Endothelial cell of hepatic sinusoid (primary cell): ENCODE data around the gene NGEF.
"Not testable (repeated sequence)": the region's sequence is repeated elsewhere in the genome, so short reads cannot be mapped to it uniquely, and the experiment has no call there.

Experiments
- in situ Hi-C: cut with HindIII; loops from 2 replicates; pipeline ENCODE4 v1.10.0; 2017; ENCODE audit warnings: low sequenced_read_pairs

Gene NGEF

DNA sequence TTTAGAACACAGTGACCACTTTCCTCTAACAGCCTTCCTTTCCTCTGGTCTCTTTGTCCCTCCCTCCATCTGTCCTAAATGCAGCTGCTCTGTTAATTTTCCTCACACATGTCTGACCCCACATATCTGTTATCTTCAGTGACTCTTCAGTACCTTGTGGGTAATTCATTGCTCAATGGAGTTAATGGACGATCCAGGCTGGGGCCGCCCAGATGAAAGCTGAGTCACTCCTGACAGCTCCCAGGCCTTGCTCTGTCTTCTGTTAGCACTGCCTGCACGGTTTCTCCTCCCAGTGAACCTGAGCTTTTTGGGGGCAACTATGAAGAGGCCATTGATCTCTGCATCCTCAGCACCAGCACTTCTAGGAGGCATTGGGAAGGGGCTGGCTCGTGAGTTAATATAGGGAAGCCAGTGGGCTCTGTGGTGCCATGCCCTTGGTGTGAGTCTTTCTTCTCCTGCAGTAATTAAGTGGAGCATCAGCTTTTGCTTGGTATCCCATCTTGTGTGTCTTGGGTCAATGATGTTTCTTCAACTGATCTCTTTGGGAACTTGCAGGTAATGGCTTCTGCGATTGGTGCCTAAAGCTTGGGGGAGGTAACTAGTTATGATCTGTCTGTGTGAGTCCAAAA lies 75.7 kb downstream of the NGEF start:
- in situ Hi-C loops, result no loop called here

DNA sequence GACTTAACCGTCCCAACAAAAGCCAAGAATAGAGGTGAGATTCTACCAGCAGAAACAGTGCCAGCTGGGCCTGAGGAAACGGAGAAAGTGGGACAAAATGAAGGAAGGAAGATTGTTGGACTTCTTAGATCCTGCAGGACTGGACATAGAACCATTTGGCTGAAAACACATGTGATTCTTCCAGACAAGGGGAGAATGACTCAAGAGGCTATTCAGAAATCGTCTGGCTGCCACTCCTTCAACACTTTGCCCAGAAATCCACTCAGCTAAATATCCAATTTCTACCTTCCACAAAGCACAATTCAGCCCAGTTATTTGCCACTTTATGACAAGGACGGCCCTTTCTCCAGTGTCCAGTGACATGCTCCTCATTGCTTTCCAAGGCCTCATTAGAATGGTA lies 81.4 kb downstream of the NGEF start:
- in situ Hi-C loops, result no loop called here

DNA sequence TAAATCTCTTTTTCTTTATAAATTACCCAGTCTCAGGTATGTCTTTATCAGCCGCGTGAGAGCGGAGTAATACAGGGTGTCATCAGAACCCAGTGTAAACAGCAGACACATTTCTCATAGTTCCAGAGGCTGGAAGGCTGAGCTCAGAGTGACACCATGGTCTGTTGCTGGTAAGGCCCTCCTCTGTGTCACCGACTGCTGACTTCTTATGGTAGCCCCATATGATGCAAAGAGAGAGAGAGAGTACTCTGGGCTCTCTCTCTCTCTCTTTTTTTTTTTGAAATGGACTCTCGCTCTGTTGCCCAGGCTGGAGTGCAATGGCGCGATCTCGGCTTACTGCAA lies 83.0 kb downstream of the NGEF start:
- in situ Hi-C loops, result no loop called here

DNA sequence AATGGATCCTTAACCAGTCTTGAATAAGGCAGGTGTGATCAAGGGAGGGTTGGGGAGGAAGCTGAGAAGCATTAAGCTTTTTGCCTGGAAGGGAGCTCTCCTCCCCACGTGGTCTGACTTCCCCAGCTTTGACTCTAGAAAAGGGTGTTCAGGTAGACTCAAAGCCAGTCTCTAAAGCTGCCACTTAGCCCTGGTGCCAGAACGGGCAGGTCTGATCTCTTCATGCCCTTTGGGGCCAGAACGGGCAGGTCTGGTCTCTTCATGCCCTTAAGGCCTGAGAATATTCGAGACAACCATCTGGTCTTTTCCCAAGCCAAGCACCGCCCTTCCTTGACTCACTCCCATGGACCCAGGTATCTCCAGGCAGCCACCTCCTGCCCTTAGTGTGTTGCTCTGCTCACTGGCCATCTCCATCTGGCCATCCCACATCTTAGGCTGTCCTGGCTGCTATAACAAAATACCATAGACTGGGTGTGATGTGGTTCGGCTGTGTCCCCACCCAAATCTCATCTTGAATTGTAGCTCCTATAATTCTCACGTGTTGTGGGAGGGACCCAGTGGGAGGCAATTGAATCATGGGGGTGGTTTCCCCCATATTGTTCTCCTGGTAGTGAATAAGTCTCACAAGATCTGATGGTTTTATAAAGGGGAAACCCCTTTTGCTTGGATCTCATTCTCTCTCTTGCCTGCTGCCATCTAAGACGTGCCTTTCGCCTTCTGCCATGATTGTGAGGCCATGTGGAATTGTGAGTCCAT lies 83.6 kb downstream of the NGEF start:
- in situ Hi-C loops, result loop anchor here (5.0 kb wide), 1 partner anchor 153 kb away; no protein-coding TSS in a partner anchor

DNA sequence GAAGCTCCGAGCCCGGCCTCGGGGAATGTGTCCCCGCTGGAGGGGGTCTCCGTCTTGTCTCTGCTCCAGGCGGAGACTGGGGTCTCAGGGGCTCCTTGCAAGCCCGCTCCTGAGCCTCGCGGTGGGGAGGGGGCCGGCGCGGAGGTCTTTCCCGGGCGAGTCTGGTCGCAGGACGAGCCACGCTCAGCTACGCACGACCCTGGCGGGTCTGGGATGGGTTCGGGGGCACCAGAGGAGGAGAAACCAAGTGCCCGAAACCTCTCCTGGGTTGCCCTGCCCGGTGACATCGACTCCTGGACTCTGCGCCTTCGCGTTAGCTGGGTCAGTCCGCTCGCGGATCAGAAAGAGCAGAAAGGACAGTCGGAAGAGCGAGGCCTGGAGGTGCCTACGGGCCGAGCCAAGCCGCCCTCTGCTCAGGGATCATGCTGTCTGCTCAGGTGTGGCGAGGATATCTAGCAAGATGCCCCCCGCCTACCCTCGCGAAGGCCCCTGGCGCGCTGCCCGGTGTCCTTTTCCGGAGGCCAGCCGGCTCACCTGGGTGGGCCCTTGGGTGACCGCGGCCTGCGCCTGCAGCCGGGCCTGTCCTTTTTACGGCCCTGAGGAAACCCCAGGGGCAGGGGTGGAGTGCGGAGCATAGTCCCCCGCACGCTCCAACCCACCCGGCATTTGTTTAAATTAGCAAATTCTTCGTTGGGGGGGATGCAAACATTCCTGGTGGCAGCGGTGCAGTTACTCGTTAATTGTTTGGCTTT lies 84.3 kb downstream of the NGEF start:
- in situ Hi-C loops, result loop anchor here (5.0 kb wide), 1 partner anchor 154 kb away; no protein-coding TSS in a partner anchor

DNA sequence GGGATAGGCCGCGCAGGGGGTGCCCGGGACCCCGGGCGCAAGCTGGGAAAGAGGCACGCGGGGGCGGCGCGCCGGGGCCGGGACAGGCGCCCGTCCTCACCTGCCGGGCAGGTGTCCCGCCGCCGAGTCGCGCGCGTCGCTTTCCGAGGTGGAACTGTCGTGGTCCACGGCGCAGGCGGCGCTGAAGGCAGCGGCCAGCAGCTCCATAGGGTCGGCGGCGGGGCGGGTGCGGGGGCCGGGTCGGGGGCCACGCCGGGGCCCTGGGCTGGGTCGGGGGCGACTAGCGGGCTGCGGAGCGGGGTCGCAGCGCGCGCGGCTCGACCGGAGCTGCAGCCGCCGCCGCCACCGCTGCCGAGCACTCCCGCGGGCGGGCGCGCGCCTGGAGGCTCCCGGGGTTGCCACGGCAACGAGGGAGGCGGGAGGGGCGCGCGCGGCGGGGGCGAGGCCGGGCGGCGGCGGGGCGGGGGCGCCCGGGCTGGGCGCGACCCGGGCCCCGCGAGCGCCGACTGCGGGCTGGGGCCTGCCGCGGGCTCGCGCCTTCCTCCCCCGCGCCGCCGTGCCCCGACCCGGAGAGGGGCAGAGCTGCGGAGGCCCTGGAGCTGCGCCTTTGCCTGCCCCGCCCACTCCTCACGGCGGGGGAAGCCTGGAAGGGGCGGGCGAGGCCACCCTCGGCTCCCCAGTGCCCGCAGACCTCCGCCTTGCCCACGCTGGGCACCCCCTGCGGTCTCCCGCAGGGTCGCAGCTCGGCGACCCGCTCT lies 85.1 kb downstream of the NGEF start:
- in situ Hi-C loops, result loop anchor here (5.0 kb wide), 1 partner anchor 154 kb away; no protein-coding TSS in a partner anchor

DNA sequence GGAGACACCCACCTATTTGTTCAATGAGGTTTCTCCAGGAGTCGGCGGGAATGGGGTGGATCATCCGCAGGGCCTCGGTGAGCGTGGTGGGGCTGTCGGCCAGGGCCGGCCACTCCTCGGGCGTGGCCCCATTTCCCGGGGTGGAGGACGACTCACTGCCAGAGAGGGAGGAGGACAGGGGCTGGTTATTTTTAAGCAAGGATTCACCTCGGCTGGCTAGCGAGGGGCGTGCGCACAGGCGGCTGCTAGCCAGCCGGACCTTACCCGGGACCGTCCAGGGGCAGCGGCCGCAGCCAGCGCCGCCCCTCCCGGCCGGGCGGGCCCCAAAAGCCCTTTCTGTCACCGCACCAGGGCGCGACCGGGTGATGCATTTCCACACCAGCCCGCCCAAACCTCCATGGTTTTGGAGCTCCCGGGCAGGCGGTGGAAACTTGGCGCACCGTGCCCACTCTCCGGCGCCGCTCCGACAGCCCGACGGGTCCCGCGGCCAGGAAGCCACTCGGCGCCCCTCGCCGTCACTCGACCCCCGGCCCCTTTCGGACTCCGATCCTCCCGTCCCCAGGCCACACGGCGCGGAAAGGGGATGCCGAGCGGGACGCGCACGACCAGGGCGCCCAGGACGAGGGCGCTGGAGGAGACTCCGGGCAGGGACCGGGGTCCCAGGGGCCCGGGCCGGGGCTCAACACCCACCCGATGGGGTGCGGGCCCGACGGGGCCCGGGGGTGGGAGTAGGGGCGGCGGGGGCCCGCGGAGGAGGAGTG lies 85.8 kb downstream of the NGEF start:
- in situ Hi-C loops, result loop anchor here (5.0 kb wide), 1 partner anchor 155 kb away; no protein-coding TSS in a partner anchor

DNA sequence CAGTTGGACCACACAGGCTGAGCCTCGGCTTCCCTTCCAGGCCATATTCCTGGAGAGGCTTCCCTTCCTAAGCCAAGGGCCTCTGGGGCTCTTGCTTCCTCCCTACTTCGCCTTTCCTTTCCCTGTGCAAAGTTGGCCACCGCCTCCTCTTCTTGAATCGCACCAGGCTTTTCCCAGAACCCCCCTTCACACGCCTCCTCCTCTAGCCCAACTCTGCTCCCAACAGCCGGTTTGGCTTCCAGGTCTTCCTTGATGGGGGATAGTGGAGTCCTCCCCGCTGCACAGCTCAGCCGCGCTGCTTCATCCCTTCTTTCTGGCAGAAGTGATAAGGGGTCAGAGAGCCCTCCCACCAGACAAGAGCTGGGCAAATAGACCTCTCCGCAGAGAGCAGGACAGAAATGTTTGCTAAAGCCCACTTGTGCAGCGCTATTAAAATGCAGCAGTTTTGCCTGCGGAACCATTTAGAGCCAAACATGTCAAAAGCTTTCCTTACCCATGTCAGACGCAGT lies 86.6 kb downstream of the NGEF start:
- in situ Hi-C loops, result loop anchor here (5.0 kb wide), 1 partner anchor 156 kb away; no protein-coding TSS in a partner anchor

DNA sequence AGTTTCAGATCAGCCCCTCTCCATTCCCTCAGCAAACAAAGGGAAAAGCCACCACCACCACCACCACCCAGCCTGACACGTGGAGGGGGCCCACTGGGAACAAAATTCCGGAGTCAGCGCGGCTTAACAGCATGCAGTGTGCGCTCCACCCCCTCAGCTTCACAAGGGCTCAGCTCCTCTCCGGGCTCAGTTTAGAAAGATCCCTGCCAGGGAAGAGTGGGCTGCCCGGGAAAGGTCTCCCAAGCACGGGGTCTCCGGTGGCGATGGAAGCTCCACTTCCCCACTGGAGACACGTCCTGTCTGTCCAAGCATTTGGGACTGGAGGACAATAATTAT lies 87.3 kb downstream of the NGEF start:
- in situ Hi-C loops, result loop anchor here (5.0 kb wide), 1 partner anchor 157 kb away; no protein-coding TSS in a partner anchor

DNA sequence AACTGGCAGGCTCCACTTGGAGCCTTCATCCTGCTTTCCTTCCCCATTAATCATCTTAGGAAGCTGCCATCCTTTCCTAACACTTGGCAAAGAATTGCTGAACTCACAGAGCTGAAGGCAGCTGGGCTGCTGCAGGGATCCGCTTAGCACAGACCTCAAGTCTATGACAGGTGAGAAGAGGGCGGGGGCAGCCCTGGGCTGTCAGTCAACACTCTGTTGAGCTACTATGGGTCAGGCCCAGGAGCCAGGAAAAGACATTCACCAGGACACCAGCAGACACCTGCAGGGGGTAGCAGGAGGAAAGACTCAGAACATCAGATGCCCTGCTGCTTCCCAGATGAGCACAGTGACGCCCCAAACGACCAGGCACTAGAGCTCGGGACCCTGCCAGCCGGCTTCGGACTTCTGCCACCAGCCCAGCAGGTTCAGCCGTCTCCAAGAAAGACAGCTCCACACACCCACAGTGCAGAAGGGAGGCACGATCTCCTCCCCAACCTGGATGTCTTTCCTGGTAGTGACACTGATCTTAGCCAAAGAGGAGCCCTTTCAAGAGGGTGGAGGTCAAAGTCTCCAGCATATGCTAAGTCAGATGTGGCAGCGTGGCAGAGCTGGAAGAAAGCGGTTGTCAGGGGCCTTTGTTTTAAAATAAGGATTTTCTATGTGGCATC lies 87.8 kb downstream of the NGEF start:
- in situ Hi-C loops, result loop anchor here (5.0 kb wide), 1 partner anchor 157 kb away; no protein-coding TSS in a partner anchor

DNA sequence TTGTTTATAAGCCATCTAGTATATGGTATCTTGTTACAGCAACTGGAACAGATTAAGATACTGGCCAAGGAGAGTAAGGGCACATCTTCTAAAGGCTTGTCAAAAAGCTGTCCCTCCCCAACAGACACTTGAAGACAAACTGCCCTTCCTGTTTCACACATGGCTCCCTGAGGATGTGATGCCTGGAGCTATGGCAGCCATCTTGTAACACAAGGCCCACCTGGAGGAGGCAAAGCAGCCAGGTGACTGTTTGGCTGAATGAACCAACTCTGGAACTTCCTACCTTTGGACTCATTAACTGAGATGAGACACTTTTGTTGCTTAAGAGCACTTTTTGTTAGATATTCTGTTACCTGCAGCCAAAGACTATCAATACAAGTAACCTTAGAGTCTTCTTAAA lies 88.6 kb downstream of the NGEF start:
- in situ Hi-C loops, result no loop called here

DNA sequence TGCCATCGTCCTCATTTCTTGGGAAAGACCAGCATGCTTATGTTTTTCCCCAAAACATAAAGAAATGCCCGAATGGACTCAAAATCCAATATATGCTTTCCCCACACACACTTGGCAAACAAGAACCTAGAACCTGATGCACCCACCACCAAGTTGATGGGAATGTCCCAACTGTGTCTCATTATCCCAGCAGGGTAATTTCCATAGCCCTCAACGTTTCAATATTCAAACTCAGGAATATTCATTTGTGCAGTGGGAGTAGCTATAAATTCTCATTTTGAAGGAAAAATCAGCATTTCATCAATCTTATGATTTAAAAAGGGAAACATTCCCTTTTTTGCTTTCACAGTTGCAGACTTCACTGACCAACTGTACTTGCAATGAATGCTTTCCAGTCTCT lies 92.3 kb downstream of the NGEF start:
- in situ Hi-C loops, result no loop called here

DNA sequence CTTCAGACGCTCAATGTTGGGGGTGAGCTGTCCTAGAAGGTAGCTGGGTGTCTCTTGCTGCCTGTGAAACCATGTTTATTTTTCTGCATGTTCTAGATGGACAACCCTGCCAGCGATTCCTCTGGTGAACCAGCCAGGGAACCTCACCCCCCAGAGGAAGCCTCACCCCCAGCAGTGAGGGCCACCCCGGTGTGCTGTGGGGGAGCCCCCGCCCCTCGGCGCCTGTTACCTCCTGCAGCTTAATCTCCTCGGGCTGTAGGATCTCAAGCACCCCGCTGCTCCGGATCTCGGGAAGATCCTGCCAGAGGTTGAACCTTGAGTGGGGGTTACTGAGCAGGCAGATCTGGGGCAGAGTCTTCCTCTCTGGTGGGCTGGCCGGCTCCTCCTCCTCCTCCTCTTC lies 93.0 kb downstream of the NGEF start:
- in situ Hi-C loops, result no loop called here

DNA sequence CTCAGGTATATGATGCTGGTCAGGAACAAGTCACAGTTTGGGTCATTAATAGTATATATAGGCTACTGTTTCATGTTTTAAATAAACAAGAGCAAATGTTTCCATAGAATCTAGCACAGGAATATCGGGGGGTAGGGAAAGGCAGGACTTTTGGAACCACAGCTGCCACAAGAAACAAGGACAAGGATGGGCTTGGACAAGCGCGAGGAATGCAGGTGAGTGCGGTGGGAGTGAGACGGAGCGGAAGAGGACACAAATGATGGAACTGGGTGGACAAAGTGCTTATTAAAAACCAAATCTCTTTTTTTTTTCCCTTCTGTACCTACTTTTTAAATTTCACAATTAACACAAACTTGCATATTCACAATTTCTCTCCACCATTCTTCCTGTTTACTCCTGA lies 93.9 kb downstream of the NGEF start:
- in situ Hi-C loops, result loop anchor here (5.0 kb wide), 1 partner anchor 97 kb away; no protein-coding TSS in a partner anchor

DNA sequence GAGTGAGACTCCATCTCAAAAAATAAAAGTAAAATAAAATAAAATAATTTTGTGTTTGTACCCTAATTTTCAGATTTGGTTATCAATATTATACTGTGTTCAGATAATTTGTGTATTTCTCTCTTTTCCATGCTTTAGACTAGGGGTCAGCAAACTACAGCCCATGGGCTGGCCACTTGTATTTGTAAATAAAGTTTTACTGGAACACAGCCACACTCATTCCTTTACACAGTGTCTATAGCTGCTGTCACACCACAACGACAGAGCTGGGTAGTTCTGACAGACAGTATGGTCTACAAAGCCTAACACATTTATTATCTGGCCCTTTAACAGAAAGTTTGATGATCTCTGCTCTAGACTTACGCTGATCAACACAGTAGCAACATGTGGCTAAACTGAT lies 99.2 kb downstream of the NGEF start:
- in situ Hi-C loops, result no loop called here

DNA sequence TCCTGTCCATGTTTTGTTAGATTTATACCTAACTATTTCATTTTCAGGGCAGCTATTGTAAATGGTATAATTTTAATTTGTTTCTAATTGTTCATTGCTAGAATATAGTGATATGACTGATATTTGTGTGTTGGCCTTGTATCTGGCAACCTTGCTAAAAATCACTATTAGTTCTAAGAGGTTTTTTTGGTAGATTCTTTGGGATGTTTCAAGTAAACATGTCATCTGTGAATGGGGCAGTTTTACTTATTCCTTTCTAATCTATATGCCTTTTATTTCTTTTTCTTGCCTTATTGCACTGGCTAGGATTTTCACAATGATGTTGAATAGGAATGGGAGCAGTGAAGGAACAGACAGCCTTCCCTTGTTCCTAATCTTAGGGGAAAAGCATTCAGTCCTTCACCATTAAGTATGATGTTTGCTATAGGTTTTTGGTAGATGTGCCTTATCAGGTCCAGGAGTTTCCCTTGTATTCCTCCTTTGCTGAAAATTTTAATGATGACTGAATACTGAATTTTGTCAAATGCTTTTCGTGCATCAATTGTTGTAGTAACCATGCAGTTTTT lies 101.3 kb downstream of the NGEF start:
- in situ Hi-C loops, result no loop called here

DNA sequence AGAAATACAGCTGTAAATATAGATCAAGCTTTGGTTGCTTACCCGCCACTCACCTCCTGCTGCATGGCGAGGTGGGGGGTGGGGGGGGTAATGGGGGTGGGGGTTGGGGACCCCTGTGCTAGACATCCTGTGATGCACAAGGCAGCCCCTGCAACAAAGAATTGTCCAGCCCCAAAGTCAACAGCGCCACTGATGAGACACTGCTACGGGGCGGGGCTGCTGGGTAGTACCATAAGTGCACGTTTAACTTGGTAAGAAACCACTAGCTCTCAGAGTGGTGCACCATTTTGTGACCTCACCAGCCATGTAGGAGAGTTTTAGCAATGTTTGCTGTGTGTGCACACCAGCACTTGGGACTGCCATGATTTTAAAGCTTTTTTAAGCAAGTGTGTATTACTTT lies 102.7 kb downstream of the NGEF start:
- in situ Hi-C loops, result no loop called here

DNA sequence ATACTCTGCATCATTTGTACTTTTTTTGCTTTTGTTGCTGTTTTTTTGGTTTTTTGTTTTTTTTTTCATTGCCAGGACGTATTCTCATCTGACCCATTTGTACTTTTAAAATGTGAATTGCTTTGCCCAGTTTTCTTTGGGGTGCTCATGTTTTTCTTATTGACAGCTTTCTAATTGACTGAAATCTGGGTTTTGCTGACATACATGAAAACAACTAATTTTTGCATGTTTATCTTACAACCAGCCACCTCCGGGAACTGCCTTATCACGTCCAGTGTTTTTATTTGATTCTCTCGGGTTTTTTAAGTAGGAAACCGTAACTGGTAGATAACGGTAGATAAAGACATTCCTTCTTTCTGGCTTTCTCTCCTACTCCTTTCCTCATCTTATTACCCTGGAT lies 104.4 kb downstream of the NGEF start:
- in situ Hi-C loops, result no loop called here

DNA sequence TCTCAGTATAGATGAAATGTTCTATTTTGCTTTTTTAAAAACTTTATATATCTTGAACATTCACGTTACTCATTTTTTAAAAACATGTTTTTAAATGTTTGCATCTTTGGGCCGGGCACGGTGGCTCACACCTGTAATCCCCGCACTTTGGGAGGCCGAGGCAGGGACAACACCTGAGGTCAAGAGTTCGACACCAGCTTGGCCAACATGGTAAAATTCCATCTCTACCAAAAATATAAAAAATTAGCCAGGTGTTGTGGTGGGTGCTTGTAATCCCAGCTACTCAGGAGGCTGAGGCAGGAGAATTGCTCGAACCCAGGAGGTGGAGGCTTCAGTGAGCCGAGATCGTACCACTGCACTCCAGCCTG lies 105.4 kb downstream of the NGEF start:
- in situ Hi-C loops, result not testable (repeated sequence)
